ENCODE data around the gene RDH5.

RDH5 gene

GRCh38 chr12:55696141-55696540, 24.1 kb upstream of the RDH5 start:
- DNase-seq (ENCODE audit: low spot score): no peak

GRCh38 chr12:55696796-55697462, 23.3 kb upstream of the RDH5 start:
- no peak for DNase-seq (ENCODE audit: low spot score)

GRCh38 chr12:55697686-55698085, 22.5 kb upstream of the RDH5 start:
- DNase-seq (ENCODE audit: low spot score): no peak

- DNase-seq (ENCODE audit: low spot score): no peak
Measured at GRCh38 chr12:55698241-55698955, 21.8 kb upstream of the RDH5 start.

- no peak for DNase-seq (ENCODE audit: low spot score)
Measured at GRCh38 chr12:55698965-55699364, 21.2 kb upstream of the RDH5 start.

GRCh38 chr12:55699471-55700055, 20.6 kb upstream of the RDH5 start:
- no peak for DNase-seq (ENCODE audit: low spot score)

- DNase-seq (ENCODE audit: low spot score): no peak
Measured at GRCh38 chr12:55700255-55701018, 19.8 kb upstream of the RDH5 start.

GRCh38 chr12:55702861-55703260, 17.3 kb upstream of the RDH5 start:
- no peak for DNase-seq (ENCODE audit: low spot score)

GRCh38 chr12:55703288-55703687, 16.9 kb upstream of the RDH5 start:
- DNase-seq (ENCODE audit: low spot score): no peak

- DNase-seq (ENCODE audit: low spot score): no peak
Measured at GRCh38 chr12:55703901-55704761, 16.1 kb upstream of the RDH5 start.

GRCh38 chr12:55704824-55705718, 15.1 kb upstream of the RDH5 start:
- DNase-seq (ENCODE audit: low spot score): no peak

GRCh38 chr12:55705782-55706402, 14.3 kb upstream of the RDH5 start:
- DNase-seq (ENCODE audit: low spot score): no peak

GRCh38 chr12:55706568-55707218, 13.5 kb upstream of the RDH5 start:
- no peak for DNase-seq (ENCODE audit: low spot score)

- peak; percentile 22 for DNase-seq (ENCODE audit: low spot score)
Measured at GRCh38 chr12:55707219-55707671, 12.9 kb upstream of the RDH5 start.

GRCh38 chr12:55707841-55708694, 12.1 kb upstream of the RDH5 start, which contains the start of gene ITGA7:
TSS of gene ITGA7 (minus strand) at chr12:55707904. CDS start at chr12:55707682, 222 bp downstream.
- DNase-seq (ENCODE audit: low spot score): peak; percentile 85

GRCh38 chr12:55708695-55709233, 11.4 kb upstream of the RDH5 start:
- no peak for DNase-seq (ENCODE audit: low spot score)

GRCh38 chr12:55711786-55712553, 8.2 kb upstream of the RDH5 start:
- DNase-seq (ENCODE audit: low spot score): no peak
